Hepatocyte (in vitro differentiated cells): ENCODE data around the gene RHOU. TPM values are rescaled to one million over a fixed set of nuclear protein-coding genes. Genes with fewer than 3 reads are reported as not detected.
A peak's percentile ranks its signal among the peaks of the same experiment; 100 is the strongest.
"Not testable (repeated sequence)": the region's sequence is repeated elsewhere in the genome, so short reads cannot be mapped to it uniquely, and the experiment has no call there.

Experiments used
- DNase-seq: peaks from one replicate; pipeline ENCODE4 v3.0.0-alpha.2; 2016; ENCODE audit warnings: low spot score
- H2AFZ ChIP-seq: fragments of 200-600 bp; sonication (generic); 2 replicates; pipeline ENCODE4 v1.6.0; 2016; ENCODE audit warnings: antibody characterized with exemption, mild to moderate bottlenecking
- H3K27ac ChIP-seq: fragments of 200-600 bp; sonication (generic); 2 replicates; pipeline ENCODE4 v1.5.1; 2016; ENCODE audit warnings: mild to moderate bottlenecking
- H3K27me3 ChIP-seq: fragments of 200-600 bp; sonication (generic); 2 replicates; pipeline ENCODE4 v1.6.1; 2016
- H3K36me3 ChIP-seq: fragments of 200-600 bp; sonication (generic); replicated peaks from 2 replicates; pipeline ENCODE4 v1.5.1; 2016; ENCODE audit warnings: low read depth; ENCODE audit not compliant: insufficient read depth
- H3K4me1 ChIP-seq: fragments of 200-600 bp; sonication (generic); 2 replicates; pipeline ENCODE4 v1.5.1; 2016; ENCODE audit warnings: mild to moderate bottlenecking, moderate library complexity; ENCODE audit not compliant: insufficient read depth
- H3K4me2 ChIP-seq: fragments of 200-600 bp; sonication (generic); 2 replicates; pipeline ENCODE4 v1.6.0; 2016
- H3K4me3 ChIP-seq: fragments of 200-600 bp; sonication (generic); 2 replicates; pipeline ENCODE4 v1.5.1; 2016; ENCODE audit warnings: mild to moderate bottlenecking
- H3K79me2 ChIP-seq: fragments of 200-600 bp; sonication (generic); 2 replicates; pipeline ENCODE4 v1.6.0; 2017; ENCODE audit warnings: mild to moderate bottlenecking
- H3K9me2 ChIP-seq: fragments of 200-600 bp; sonication (generic); replicated peaks from 2 replicates; pipeline ENCODE4 v1.6.0; 2017; ENCODE audit warnings: mild to moderate bottlenecking; ENCODE audit not compliant: insufficient read depth
- H3K9me3 ChIP-seq: fragments of 200-600 bp; sonication (generic); 2 replicates; pipeline ENCODE4 v1.5.1; 2016; ENCODE audit warnings: low read depth, mild to moderate bottlenecking
- H4K20me1 ChIP-seq: fragments of 200-600 bp; sonication (generic); 2 replicates; pipeline ENCODE4 v1.6.0; 2016; ENCODE audit warnings: mild to moderate bottlenecking; ENCODE audit not compliant: insufficient read depth, poor library complexity, severe bottlenecking
- CTCF ChIP-seq: fragments of 200-600 bp; sonication (generic); IDR thresholded peaks from 2 replicates; pipeline ENCODE4 v1.5.1; 2016; ENCODE audit warnings: antibody characterized with exemption, mild to moderate bottlenecking; ENCODE audit not compliant: poor library complexity
- EZH2 ChIP-seq: fragments of 200-600 bp; sonication (generic); IDR thresholded peaks from 2 replicates; pipeline ENCODE4 v1.6.1; 2016; ENCODE audit warnings: antibody characterized with exemption, mild to moderate bottlenecking, borderline replicate concordance
- EZH2phosphoT487 ChIP-seq: fragments of 200-600 bp; sonication (generic); IDR thresholded peaks from one replicate; pipeline ENCODE4 v1.6.1; 2018; ENCODE audit warnings: antibody characterized with exemption, mild to moderate bottlenecking, low read depth, moderate library complexity; ENCODE audit not compliant: unreplicated experiment, severe bottlenecking
- WGBS: methylation state at CpG from one replicate; pipeline ENCODE4 v1.1.6; 2016; ENCODE audit warnings: low lambda C conversion rate; ENCODE audit errors: missing lambda C conversion rate; 5-methylcytosine and 5-hydroxymethylcytosine counted together
- polyA plus RNA-seq: library from polyadenylated mRNA; unstranded; fragments of >200 nt; fragmentation: Nextera tagmentation; extraction: Ambion mirVana; gene quantifications from 2 replicates; pipeline ENCODE4 v1.2.1, GENCODE V29; 2016
- total RNA-seq: library from RNA; depleted of rRNA; stranded (reverse); fragments of >200 nt; gene quantifications from 2 replicates; pipeline ENCODE4 v1.2.3, GENCODE V29; 2014

RHOU gene
- total and polyA plus RNA-seq, 2 experiments from 2014 or later = 70.5 to 124 TPM

- H3K4me1 ChIP-seq = peaks cover 4% of the 10 kb centered on the region
- 35% methylated on average over 2 of the region's 2 CpGs for WGBS
- no peaks in the 10 kb centered on the region for H3K27me3 ChIP-seq
- H3K4me2 ChIP-seq = no peak overlapping the region
- H4K20me1 ChIP-seq = no peaks in the 10 kb centered on the region
- H3K9me3 ChIP-seq = no peaks in the 10 kb centered on the region
- TF ChIP-seq CTCF (no peak), EZH2 (no peak), EZH2phosphoT487 (no peak)
- no peak for DNase-seq
- H3K36me3 ChIP-seq = no peaks in the 10 kb centered on the region
- no peaks in the 10 kb centered on the region for H3K9me2 ChIP-seq
- H3K27ac ChIP-seq = peak overlapping the region; percentile 19
- H3K4me3 ChIP-seq = no peak overlapping the region
- no peak overlapping the region for H2AFZ ChIP-seq
- H3K79me2 ChIP-seq = no peaks in the 10 kb centered on the region
Measured at GRCh38 chr1:228691211-228691610, 44.1 kb upstream of the RHOU start.

- H3K4me1 ChIP-seq = peaks cover 4% of the 10 kb centered on the region
- H3K4me2 ChIP-seq = no peak overlapping the region
- H3K9me3 ChIP-seq = no peaks in the 10 kb centered on the region
- H3K79me2 ChIP-seq = no peaks in the 10 kb centered on the region
- H2AFZ ChIP-seq = no peak overlapping the region
- peak overlapping the region; percentile 19 for H3K27ac ChIP-seq
- peak; percentile 58 for TF ChIP-seq CTCF
- TF ChIP-seq EZH2 = no peak
- DNase-seq = peak; percentile 68
- H4K20me1 ChIP-seq = no peaks in the 10 kb centered on the region
- H3K4me3 ChIP-seq = no peak overlapping the region
- H3K27me3 ChIP-seq = no peaks in the 10 kb centered on the region
- no peaks in the 10 kb centered on the region for H3K9me2 ChIP-seq
- 21% methylated on average over 1 of the region's 1 CpG for WGBS
- H3K36me3 ChIP-seq = no peaks in the 10 kb centered on the region
Measured at GRCh38 chr1:228691926-228692325, 43.4 kb upstream of the RHOU start.

- H3K4me2 ChIP-seq, H3K27ac ChIP-seq, DNase-seq, H3K9me2 ChIP-seq, H3K27me3 ChIP-seq, H3K4me3 ChIP-seq, H4K20me1 ChIP-seq, H3K36me3 ChIP-seq, H3K79me2 ChIP-seq, H2AFZ ChIP-seq, H3K9me3 ChIP-seq: not testable (repeated sequence)
- 95% methylated on average over 3 of the region's 3 CpGs for WGBS
- H3K4me1 ChIP-seq = peaks cover 12% of the 10 kb centered on the region
Measured at GRCh38 chr1:228694447-228694846, 40.8 kb upstream of the RHOU start.

- 89% methylated on average over 9 of the region's 9 CpGs for WGBS
- H3K27me3 ChIP-seq = no peaks in the 10 kb centered on the region
Measured at GRCh38 chr1:228695015-228695955, 40.0 kb upstream of the RHOU start.

More at GRCh38 chr1:228695015-228695955, 40.0 kb upstream of the RHOU start:
- peaks cover 12% of the 10 kb centered on the region for H3K4me1 ChIP-seq
- no peaks in the 10 kb centered on the region for H4K20me1 ChIP-seq
- no peak overlapping the region for H3K4me3 ChIP-seq
- H3K4me2 ChIP-seq = no peak overlapping the region
- H3K79me2 ChIP-seq = no peaks in the 10 kb centered on the region
- H3K36me3 ChIP-seq = no peaks in the 10 kb centered on the region
- H3K9me2 ChIP-seq = no peaks in the 10 kb centered on the region
- H3K27ac ChIP-seq = no peak overlapping the region
- no peaks in the 10 kb centered on the region for H3K9me3 ChIP-seq
- TF ChIP-seq CTCF (no peak), EZH2 (no peak), EZH2phosphoT487 (no peak)
- no peak for DNase-seq
- H2AFZ ChIP-seq = no peak overlapping the region
